NCI-H345 treated with DMSO at 0.1 percent for 48 hours (cell line): ENCODE data around the gene EMILIN3.

ENCODE experiments used
- DNase-seq: peaks from one replicate; lab custom pipeline; 2025; ENCODE audit not compliant: unreplicated experiment; lab: John Stamatoyannopoulos, UW

Gene EMILIN3

GRCh38 chr20:41366546-41367392 is at the start of gene EMILIN3:
TSS of gene EMILIN3 (minus strand) at chr20:41366818. CDS start at chr20:41366634, 184 bp downstream.
- DNase-seq, result no peak

GRCh38 chr20:41415191-41415590 is 48.6 kb upstream of the EMILIN3 start:
- no peak for DNase-seq

GRCh38 chr20:41413169-41413568 is 46.6 kb upstream of the EMILIN3 start:
- no peak for DNase-seq

GRCh38 chr20:41412324-41413120 is 45.9 kb upstream of the EMILIN3 start:
- DNase-seq, result no peak

- DNase-seq, result no peak
Measured at GRCh38 chr20:41411391-41411847, 44.8 kb upstream of the EMILIN3 start.

GRCh38 chr20:41408986-41409385 is 42.4 kb upstream of the EMILIN3 start:
- DNase-seq, result no peak

GRCh38 chr20:41408156-41408794 is 41.7 kb upstream of the EMILIN3 start:
- no peak for DNase-seq

- DNase-seq, result no peak
Measured at GRCh38 chr20:41407607-41408006, 41.0 kb upstream of the EMILIN3 start.

- DNase-seq, result no peak
Measured at GRCh38 chr20:41406896-41407444, 40.4 kb upstream of the EMILIN3 start.

GRCh38 chr20:41406353-41406752 is 39.7 kb upstream of the EMILIN3 start:
- no peak for DNase-seq

GRCh38 chr20:41405436-41405835 is 38.8 kb upstream of the EMILIN3 start:
- no peak for DNase-seq

GRCh38 chr20:41403604-41404003 is 37.0 kb upstream of the EMILIN3 start:
- DNase-seq, result no peak

GRCh38 chr20:41398408-41398807 is 31.8 kb upstream of the EMILIN3 start:
- DNase-seq, result no peak

- DNase-seq, result no peak
Measured at GRCh38 chr20:41395667-41396664, 29.3 kb upstream of the EMILIN3 start.

- no peak for DNase-seq
Measured at GRCh38 chr20:41394931-41395666, 28.5 kb upstream of the EMILIN3 start.

- no peak for DNase-seq
Measured at GRCh38 chr20:41394081-41394480, 27.5 kb upstream of the EMILIN3 start.

- DNase-seq, result no peak
Measured at GRCh38 chr20:41393705-41394066, 27.1 kb upstream of the EMILIN3 start.

GRCh38 chr20:41392871-41393704 is 26.5 kb upstream of the EMILIN3 start:
- DNase-seq, result no peak
